Measurements from ENCODE around the gene HHIPL1.

HHIPL1 gene

DNA sequence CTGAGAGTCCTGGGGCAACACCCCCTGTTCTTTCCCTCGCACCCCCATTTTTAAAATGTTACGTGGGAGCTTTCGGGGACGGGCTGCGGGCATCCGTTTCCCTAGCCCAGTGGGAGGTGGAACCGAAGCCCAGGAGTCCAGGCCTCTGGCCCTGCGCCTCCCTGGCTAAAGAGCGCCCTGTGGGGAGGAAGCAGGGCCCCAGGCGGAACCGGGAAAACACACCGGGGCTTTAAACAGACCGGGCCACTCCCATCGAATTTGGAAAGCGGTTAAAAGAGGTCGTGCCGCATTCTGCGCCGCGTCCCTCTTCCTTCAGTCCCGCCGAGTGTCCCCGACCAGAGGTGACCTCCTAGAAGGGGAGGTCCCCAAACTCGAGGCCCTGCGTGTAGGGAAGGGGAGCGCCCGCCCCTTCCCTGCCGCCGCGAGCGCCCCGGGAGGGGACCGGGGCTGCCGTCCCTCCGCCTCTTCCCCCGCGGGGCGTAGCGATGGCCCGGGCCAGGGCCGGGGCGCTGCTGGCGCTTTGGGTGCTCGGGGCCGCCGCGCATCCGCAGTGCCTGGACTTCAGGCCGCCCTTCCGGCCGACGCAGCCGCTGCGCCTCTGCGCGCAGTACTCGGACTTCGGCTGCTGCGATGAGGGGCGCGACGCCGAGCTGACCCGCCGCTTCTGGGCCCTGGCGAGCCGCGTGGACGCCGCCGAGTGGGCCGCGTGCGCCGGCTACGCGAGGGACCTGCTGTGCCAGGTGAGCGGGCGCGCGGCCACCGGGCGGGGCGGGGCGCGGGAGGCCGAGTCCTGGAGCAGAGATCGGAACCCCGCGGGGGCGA is at the start of gene HHIPL1:
Gene HHIPL1, plus strand, starts transcription at position 407 of the 822 bp plus-strand sequence. Its CDS starts 79 bp downstream, at position 486.
- DNase-seq (ENCODE audit: low read depth in 2 of 2), result no peak

GRCh38 chr14:99595524-99595923 is 49.4 kb upstream of the HHIPL1 start:
- DNase-seq (ENCODE audit: low read depth in 2 of 2), result no peak

GRCh38 chr14:99596071-99596627 is 48.8 kb upstream of the HHIPL1 start:
- DNase-seq (ENCODE audit: low read depth in 2 of 2), result no peak

DNA sequence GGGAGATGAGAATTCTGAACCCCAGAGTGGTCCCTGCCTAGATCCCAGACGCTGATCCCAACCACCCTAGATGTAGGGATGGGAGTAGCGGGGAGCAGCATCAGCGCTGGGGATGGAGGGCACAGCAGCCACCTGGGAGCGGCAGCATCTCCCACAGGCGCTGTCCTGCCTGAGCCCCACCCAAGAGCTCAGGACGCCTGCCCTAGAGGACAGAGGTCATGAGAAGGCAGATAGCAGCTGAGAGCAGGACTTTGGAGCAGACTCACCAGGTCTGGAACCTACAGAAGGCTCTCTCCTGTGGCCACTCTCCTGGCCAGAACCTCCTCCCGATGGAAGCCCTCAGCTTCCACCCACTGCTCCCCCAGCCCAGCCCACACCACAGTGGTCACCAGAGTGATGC is 48.2 kb upstream of the HHIPL1 start:
- no peak for DNase-seq (ENCODE audit: low read depth in 2 of 2)

GRCh38 chr14:99597911-99598600 is 46.9 kb upstream of the HHIPL1 start:
- DNase-seq (ENCODE audit: low read depth in 2 of 2), result no peak

DNA sequence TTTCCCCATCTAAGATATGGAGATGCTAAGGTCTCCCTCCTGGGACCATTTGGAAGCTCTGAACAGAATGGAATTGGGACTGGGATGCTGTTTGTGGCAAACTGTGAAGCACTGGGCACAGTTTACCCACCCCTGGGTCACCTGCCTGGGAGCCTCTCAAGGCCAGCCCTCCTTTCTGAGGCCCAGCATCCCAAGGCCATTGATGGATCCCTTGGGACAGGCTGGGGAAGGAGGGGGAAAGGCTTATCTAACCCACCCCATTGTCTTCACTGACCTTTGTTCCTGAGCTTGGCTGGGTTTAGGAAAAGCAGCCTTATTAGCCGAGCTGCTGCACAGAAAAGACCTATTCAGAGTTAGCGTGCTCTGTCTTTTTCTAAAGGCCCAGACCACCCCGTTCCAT is 46.2 kb upstream of the HHIPL1 start:
- no peak for DNase-seq (ENCODE audit: low read depth in 2 of 2)

- DNase-seq (ENCODE audit: low read depth in 2 of 2), result no peak
Measured at GRCh38 chr14:99599393-99599792, 45.5 kb upstream of the HHIPL1 start.

- no peak for DNase-seq (ENCODE audit: low read depth in 2 of 2)
Measured at GRCh38 chr14:99600232-99600888, 44.6 kb upstream of the HHIPL1 start.

DNA sequence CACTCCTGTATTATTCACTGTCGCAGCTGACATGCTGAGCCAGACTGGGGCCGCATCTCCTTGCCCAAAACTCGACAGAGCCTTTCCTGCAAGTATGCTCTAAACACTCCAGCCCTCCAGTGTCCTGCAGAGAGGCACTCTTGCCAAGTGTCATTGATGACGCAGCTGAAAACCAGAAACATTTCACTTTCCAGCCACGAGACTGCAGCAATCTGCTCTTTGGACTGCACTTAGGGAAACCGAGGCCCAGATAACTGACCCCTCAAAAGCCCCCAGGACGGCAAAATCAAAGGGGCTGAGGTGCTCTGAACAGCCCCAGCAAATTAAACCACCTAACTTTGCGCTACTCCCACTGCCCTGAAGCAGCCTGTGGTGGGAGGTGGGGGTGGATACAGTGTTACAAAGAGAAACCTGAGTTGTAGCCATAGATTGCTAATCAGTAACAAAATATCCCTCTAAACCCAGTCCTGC is 43.5 kb upstream of the HHIPL1 start:
- DNase-seq (ENCODE audit: low read depth in 2 of 2), result no peak

DNA sequence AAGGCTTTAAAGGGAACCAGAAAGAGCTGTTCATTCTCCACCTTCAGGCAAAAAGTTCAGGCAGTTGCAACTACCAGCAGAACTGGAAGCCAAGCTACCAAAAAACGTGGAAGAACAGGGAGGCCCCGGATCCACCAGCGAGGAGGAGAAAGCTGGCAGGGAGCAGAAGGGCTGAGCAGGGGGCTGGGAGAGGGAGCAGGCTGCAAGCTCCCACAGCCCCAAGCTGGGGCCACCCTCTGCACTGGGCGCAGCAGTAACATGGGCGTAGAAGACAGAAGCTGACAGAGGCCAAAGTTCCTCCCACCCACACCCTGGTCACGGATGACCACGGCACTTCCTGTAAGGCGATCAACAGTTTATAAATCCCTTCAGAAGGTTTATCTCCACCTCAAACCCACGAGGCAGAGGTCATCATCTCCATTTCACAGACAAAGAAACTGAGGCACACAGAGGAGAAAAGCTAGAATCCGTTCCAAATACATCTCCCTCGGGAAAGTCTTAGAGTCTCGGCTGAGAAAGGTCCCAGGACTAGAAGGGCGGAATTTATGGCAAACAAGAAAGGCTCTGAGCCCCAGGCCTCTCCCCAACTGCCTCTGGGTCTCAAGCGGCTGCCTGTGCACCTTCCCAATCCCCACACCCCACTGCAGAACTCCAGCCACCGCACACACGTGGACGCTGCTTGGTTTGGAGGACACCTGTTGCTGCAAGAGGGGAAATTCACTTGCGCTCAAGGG is 42.7 kb upstream of the HHIPL1 start:
- no peak for DNase-seq (ENCODE audit: low read depth in 2 of 2)

- DNase-seq (ENCODE audit: low read depth in 2 of 2), result no peak
Measured at GRCh38 chr14:99602788-99603415, 42.0 kb upstream of the HHIPL1 start.

GRCh38 chr14:99603471-99604277 is 41.3 kb upstream of the HHIPL1 start, which contains the start of gene CCDC85C:
TSS of gene CCDC85C (minus strand) at chr14:99604207. CDS start at chr14:99603959, 248 bp downstream.
- DNase-seq (ENCODE audit: low read depth in 2 of 2), result no peak

GRCh38 chr14:99604278-99604765 is 40.6 kb upstream of the HHIPL1 start:
- DNase-seq (ENCODE audit: low read depth in 2 of 2), result peak; percentile 87 to 94

DNA sequence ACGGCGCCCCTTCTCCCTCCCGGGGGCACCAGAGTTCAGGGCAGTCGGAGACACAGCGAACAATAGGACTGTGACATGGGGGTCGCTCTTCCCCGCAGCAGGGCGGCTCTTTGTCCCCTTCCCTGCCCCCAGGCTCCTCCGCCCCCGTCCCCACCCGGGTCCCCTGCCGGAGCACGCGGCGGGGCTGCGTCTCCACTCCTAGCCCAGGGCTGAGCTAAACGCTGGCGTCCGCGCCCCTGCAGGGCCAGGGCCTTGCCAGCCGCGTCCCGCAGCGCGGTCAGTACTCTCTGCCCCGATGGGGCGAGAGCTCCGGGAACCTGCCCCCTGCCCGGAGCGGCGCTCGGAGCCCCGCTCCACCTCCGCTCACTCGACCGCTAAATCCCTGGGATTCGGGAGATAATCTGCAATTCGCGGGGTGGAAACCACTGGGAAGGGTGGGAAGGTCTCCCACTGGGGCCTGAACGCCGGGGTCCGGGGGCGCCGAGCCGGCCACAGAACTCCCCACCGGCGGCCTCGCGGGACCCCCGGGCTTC is 40.1 kb upstream of the HHIPL1 start:
- no peak for DNase-seq (ENCODE audit: low read depth in 2 of 2)

DNA sequence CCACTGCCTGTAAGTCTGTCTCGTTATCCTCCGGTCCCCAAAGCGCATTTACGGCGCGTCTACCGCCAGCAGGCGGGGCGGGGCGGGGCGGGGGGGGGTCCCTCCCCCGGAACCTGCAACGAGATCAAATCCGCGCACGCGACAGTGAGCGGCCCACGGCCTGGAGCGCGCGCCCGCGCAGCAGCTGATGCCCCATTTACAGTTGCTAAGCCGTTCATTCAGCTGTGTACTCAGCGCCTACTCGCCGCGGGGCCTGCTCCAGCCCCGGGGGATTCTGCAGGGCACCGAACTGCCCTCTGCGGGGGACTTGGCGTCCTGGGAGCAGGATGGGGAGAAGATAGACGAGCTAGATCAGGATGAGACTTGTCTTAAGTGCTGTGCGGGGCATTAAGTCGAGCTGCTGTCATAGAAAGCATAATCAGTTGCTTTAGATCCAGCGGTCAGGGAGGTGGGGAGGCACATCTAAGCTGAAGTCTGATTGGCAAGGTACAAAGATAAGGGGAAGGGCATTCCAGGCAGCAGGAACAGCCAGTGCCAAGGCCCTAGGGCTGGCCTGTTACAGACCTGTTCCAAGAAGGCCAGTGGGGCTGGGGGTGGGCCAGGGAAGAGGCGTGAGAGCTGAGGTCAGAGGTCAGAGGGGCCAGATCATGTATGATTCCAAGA is 39.5 kb upstream of the HHIPL1 start:
- DNase-seq (ENCODE audit: low read depth in 2 of 2), result peak; percentile 48 to 54

DNA sequence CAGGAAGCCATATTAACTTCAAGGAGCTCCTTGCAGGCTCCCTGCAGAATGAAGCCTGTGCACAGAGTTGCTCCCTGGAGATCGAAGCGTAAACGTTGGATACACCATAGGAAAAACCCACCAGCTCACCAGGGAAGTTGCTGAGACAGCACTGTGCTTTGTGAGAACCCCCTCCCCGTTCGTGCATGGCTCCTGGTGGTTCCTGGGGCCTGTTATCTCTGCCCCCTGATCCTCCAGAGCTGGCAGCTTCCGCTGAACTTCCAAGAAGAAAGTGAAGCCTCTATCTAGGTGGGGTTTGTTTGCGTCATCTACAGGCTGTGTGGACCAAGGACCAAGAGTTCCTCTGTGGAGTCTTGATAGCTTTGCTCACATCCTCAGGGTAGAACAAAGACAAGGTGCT is 38.6 kb upstream of the HHIPL1 start:
- no peak for DNase-seq (ENCODE audit: low read depth in 2 of 2)

- no peak for DNase-seq (ENCODE audit: low read depth in 2 of 2)
Measured at GRCh38 chr14:99608591-99608990, 36.3 kb upstream of the HHIPL1 start.

DNA sequence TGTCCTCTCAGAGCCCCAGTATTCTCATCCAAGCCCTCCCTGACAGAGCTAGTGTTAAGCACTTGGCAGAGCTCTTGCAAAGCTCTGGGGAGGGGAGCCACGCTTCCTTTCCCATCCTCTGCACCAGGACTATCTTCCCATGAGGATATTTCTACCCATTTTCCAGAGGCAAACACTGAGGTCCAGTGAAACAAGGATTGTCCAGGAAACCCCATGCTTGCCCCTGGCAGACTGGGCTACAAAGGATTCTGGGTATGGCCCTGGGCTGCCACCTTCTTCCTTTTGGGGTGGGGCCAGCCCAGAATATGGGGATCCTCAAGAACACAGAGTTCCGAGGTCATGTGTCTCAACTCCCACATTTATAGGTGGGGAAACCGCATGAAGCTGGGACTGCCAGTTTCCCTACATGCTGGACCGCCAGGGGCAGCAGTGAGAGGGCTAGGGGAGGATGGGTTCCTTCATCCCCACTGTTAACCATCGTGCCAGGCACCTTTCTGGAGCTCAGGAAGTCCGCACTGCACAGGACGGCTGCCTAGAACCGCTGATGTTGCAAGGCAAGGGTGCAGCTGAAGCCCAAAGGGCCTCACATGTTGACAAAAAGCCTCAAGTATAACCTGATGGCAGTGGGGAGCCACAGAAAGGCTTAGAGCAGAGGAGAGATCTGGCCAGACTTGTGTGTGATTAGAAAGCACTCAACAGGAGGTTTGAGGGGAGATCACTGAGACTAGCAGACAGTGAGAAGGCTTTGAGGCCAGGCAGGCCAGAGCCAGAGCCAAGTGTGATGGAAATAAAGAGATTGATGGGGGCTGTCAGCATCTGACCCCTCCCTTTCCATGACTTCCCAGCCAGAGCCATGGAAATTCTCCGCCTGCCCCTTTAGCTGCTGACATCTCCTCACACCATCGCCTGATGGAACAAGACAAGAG is 35.4 kb upstream of the HHIPL1 start:
- no peak for DNase-seq (ENCODE audit: low read depth in 2 of 2)

All from stimulated activated CD4-positive, alpha-beta T cell treated with anti-CD3 and anti-CD28 coated beads, Interleukin-1b, Interleukin-23, amount 100 ng/mL, for 1 hour (primary cell).